ENCODE results near the gene VOPP1.

VOPP1 gene

GRCh38 chr7:55429835-55430499 is 142.3 kb downstream of the VOPP1 start:
- Histone ChIP-seq H3K9ac (ENCODE audit: low read depth, low read length) (no peak overlapping the region), H3K4me3 (ENCODE audit: low read depth, low read length) (no peak overlapping the region), H3K36me3 (ENCODE audit: control insufficient read depth, insufficient read depth, low read length) (peaks cover 3% of the 10 kb centered on the region), H3K9me3 (ENCODE audit: control insufficient read depth, insufficient read depth, low read length) (no peaks in the 10 kb centered on the region), H3K27me3 (ENCODE audit: control insufficient read depth, insufficient read depth, low read length) (no peaks in the 10 kb centered on the region), H3K4me1 (ENCODE audit: control insufficient read depth, insufficient read depth, low read length) (peaks cover 7% of the 10 kb centered on the region)

DNA sequence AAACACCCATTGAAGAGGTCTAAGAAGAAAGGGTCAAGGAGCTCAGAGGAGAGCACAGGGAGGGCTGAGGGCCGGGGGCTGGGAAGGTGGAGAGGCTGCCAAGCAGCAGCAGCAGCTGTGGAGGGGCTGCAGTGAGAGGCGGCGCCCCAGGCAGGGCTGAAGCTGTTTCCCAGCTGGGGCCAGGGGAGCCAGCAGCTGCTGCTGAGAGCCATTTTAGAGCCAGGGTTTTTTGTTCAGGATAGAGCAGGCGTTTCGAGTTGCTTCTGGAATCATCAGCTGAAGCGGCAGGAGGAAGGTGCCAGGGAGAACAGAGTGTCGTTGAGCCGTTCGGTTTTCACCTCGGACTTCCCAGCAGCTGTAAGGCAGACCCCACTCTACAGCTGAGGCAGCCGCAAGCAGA is 144.5 kb downstream of the VOPP1 start:
- no peak overlapping the region for H3K4me3 ChIP-seq (ENCODE audit: low read depth, low read length)
- H3K27me3 ChIP-seq (ENCODE audit: control insufficient read depth, insufficient read depth, low read length) = no peaks in the 10 kb centered on the region
- H3K4me1 ChIP-seq (ENCODE audit: control insufficient read depth, insufficient read depth, low read length) = peaks cover 7% of the 10 kb centered on the region
- no peak overlapping the region for H3K9ac ChIP-seq (ENCODE audit: low read depth, low read length)
- H3K9me3 ChIP-seq (ENCODE audit: control insufficient read depth, insufficient read depth, low read length) = no peaks in the 10 kb centered on the region
- peaks cover 3% of the 10 kb centered on the region for H3K36me3 ChIP-seq (ENCODE audit: control insufficient read depth, insufficient read depth, low read length)

DNA sequence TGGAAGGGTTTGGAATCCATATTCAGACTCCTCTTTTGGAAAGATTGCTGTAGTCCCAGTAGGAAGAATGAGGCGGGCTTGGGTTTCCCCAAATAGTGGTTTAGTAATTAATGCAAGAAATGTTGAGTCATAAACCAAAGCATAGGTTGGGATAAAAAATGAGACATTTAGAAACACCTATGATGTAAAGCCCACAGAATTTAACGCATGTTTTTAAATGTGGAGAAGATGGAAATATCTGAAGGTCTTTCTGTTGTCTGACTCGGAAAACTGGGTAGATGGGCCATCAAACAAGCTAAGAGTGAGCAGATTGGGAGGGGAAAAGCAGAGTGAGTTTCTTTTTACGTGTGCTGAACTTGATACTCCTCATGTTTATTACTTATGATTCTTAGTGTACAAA is 145.0 kb downstream of the VOPP1 start:
- Histone ChIP-seq H3K4me3 (ENCODE audit: low read depth, low read length) (no peak overlapping the region), H3K4me1 (ENCODE audit: control insufficient read depth, insufficient read depth, low read length) (peaks cover 7% of the 10 kb centered on the region), H3K27me3 (ENCODE audit: control insufficient read depth, insufficient read depth, low read length) (no peaks in the 10 kb centered on the region), H3K36me3 (ENCODE audit: control insufficient read depth, insufficient read depth, low read length) (peaks cover 3% of the 10 kb centered on the region), H3K9ac (ENCODE audit: low read depth, low read length) (no peak overlapping the region), H3K9me3 (ENCODE audit: control insufficient read depth, insufficient read depth, low read length) (no peaks in the 10 kb centered on the region)

DNA sequence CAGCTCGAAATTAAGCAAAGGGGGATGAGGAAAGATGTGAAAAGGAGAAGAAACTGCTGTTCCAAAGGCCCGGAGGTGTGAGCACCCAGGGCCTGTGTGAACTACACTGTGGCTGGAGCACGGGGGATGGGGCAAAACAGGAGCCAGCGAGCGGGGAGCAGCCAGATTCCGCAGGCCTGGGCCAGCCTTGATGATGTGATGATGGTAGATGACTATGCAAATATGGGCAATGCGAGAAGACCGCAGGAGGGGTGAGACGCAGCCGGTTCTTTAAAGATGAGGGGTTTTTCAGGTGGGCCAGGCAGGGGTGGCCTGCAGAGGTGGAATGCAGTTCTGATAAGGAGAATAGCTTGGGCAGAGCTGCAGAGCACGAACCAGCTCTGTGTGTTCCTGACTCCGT is 145.6 kb downstream of the VOPP1 start:
- no peak overlapping the region for H3K9ac ChIP-seq (ENCODE audit: low read depth, low read length)

DNA sequence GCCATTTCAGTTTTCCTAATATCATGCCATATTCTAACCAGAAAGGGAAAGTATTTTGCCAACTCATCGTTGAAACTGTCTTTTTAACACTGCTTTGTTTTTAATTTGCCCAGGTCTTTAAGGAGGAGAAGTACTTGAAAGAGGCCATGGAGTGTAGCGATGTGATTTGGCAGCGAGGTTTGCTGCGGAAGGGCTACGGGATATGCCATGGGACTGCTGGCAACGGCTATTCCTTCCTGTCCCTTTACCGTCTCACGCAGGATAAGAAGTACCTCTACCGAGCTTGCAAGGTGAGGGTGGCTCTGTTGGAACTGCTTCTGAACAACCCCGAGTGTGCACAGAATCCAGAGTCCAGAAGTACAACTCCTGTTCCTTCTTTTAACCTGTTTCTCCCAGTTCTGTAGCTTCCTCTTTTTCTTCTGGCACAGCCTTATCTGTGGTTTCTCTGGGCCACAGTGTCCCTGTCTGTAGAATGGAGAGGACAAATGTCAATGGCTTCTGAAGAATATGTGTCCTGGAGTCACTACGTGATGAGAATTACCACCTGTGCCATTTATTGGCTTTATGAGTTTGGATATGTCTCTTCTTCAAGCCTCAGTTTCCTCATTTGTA is 147.1 kb downstream of the VOPP1 start:
- Histone ChIP-seq H3K4me1 (ENCODE audit: control insufficient read depth, insufficient read depth, low read length) (peaks cover 7% of the 10 kb centered on the region), H3K27me3 (ENCODE audit: control insufficient read depth, insufficient read depth, low read length) (no peaks in the 10 kb centered on the region), H3K36me3 (ENCODE audit: control insufficient read depth, insufficient read depth, low read length) (peaks cover 3% of the 10 kb centered on the region), H3K4me3 (ENCODE audit: low read depth, low read length) (no peak overlapping the region), H3K9ac (ENCODE audit: low read depth, low read length) (no peak overlapping the region), H3K9me3 (ENCODE audit: control insufficient read depth, insufficient read depth, low read length) (no peaks in the 10 kb centered on the region)

More for the DNA sequence above, 145.6 kb downstream of the VOPP1 start:
- H3K4me3 ChIP-seq (ENCODE audit: low read depth, low read length) = no peak overlapping the region
- peaks cover 7% of the 10 kb centered on the region for H3K4me1 ChIP-seq (ENCODE audit: control insufficient read depth, insufficient read depth, low read length)
- peaks cover 3% of the 10 kb centered on the region for H3K36me3 ChIP-seq (ENCODE audit: control insufficient read depth, insufficient read depth, low read length)
- no peaks in the 10 kb centered on the region for H3K9me3 ChIP-seq (ENCODE audit: control insufficient read depth, insufficient read depth, low read length)
- no peaks in the 10 kb centered on the region for H3K27me3 ChIP-seq (ENCODE audit: control insufficient read depth, insufficient read depth, low read length)

DNA sequence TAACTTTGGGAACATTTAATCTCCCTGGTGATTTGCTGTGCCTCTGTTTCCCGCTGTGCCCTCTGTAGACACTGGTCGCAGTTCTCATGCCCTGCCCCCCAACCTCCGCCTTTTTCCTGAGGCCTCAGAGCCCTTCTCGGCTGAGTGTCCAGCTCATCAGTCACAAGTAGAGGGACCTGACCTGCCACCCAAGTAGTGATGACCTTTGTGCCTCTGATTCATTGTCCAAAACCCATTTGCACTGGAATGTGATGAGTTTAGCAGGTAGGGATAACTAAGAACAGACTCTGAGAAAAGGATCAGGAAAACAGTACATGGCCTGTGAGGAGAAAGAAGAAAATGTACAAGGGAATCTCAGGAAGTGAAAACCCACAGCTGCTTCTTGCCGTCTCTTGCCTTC is 148.4 kb downstream of the VOPP1 start:
- Histone ChIP-seq H3K4me3 (ENCODE audit: low read depth, low read length) (no peak overlapping the region), H3K4me1 (ENCODE audit: control insufficient read depth, insufficient read depth, low read length) (peaks cover 7% of the 10 kb centered on the region), H3K9ac (ENCODE audit: low read depth, low read length) (no peak overlapping the region), H3K36me3 (ENCODE audit: control insufficient read depth, insufficient read depth, low read length) (peaks cover 3% of the 10 kb centered on the region), H3K9me3 (ENCODE audit: control insufficient read depth, insufficient read depth, low read length) (no peaks in the 10 kb centered on the region), H3K27me3 (ENCODE audit: control insufficient read depth, insufficient read depth, low read length) (no peaks in the 10 kb centered on the region)

GRCh38 chr7:55423277-55423711 is 149.0 kb downstream of the VOPP1 start:
- Histone ChIP-seq H3K36me3 (ENCODE audit: control insufficient read depth, insufficient read depth, low read length) (peaks cover 3% of the 10 kb centered on the region), H3K4me3 (ENCODE audit: low read depth, low read length) (no peak overlapping the region), H3K27me3 (ENCODE audit: control insufficient read depth, insufficient read depth, low read length) (no peaks in the 10 kb centered on the region), H3K9me3 (ENCODE audit: control insufficient read depth, insufficient read depth, low read length) (no peaks in the 10 kb centered on the region), H3K4me1 (ENCODE audit: control insufficient read depth, insufficient read depth, low read length) (peaks cover 7% of the 10 kb centered on the region), H3K9ac (ENCODE audit: low read depth, low read length) (no peak overlapping the region)

Data from iPS-15b (cell line).